ENCODE results near the gene SLIT3.

GRCh38 chr5:169280286-169280685 is 20.7 kb downstream of the SLIT3 start:
- no peak for TF ChIP-seq CTCF (conservative IDR thresholded peaks at IDR 0.05; ENCODE audit: low read depth, low read length)
- no peak for TF ChIP-seq EZH2 (IDR thresholded peaks at IDR 0.05; ENCODE audit: low read length, unreplicated experiment)

All from PC-3 (cell line).